ENCODE measurements around the gene DGCR2.

The DGCR2 gene

GRCh38 chr22:19097518-19097917 is 24.7 kb downstream of the DGCR2 start:
- no peak for TF ChIP-seq CTCF (IDR thresholded peaks at IDR 0.05; ENCODE audit: low read depth, low read length, missing control alignments)
- no peak for DNase-seq (ENCODE audit: low read depth)

GRCh38 chr22:19096555-19096954 is 25.7 kb downstream of the DGCR2 start:
- no peak for DNase-seq (ENCODE audit: low read depth)
- no peak overlapping the region for H3K4me3 ChIP-seq (ENCODE audit: low read depth, low read length)
- no peak for TF ChIP-seq CTCF (IDR thresholded peaks at IDR 0.05; ENCODE audit: low read depth, low read length, missing control alignments)

More at GRCh38 chr22:19097518-19097917, 24.7 kb downstream of the DGCR2 start:
- no peak overlapping the region for H3K4me3 ChIP-seq (ENCODE audit: low read depth, low read length)

GRCh38 chr22:19094393-19094997 is 27.7 kb downstream of the DGCR2 start:
- H3K4me3 ChIP-seq (ENCODE audit: low read depth, low read length) = no peak overlapping the region
- DNase-seq (ENCODE audit: low read depth) = no peak

GRCh38 chr22:19092725-19093124 is 29.5 kb downstream of the DGCR2 start:
- TF ChIP-seq CTCF (IDR thresholded peaks at IDR 0.05; ENCODE audit: low read depth, low read length, missing control alignments) = no peak
- DNase-seq (ENCODE audit: low read depth) = no peak
- H3K4me3 ChIP-seq (ENCODE audit: low read depth, low read length) = no peak overlapping the region

More at GRCh38 chr22:19094393-19094997, 27.7 kb downstream of the DGCR2 start:
- no peak for TF ChIP-seq CTCF (IDR thresholded peaks at IDR 0.05; ENCODE audit: low read depth, low read length, missing control alignments)

- H3K4me3 ChIP-seq (ENCODE audit: low read depth, low read length) = no peak overlapping the region
- no peak for TF ChIP-seq CTCF (IDR thresholded peaks at IDR 0.05; ENCODE audit: low read depth, low read length, missing control alignments)
- no peak for DNase-seq (ENCODE audit: low read depth)
Measured at GRCh38 chr22:19090586-19091127, 31.6 kb downstream of the DGCR2 start.

- DNase-seq (ENCODE audit: low read depth) = no peak
- TF ChIP-seq CTCF (IDR thresholded peaks at IDR 0.05; ENCODE audit: low read depth, low read length, missing control alignments) = no peak
- no peak overlapping the region for H3K4me3 ChIP-seq (ENCODE audit: low read depth, low read length)
Measured at GRCh38 chr22:19090183-19090582, 32.0 kb downstream of the DGCR2 start.

Data from GM12864 (cell line).